ENCODE results near the gene SUPT4H1. TPM values are rescaled to one million over a fixed set of nuclear protein-coding genes. Genes with fewer than 3 reads are reported as not detected.

SUPT4H1 gene
- total RNA-seq, 1 donor, result 49.9 TPM

DNA sequence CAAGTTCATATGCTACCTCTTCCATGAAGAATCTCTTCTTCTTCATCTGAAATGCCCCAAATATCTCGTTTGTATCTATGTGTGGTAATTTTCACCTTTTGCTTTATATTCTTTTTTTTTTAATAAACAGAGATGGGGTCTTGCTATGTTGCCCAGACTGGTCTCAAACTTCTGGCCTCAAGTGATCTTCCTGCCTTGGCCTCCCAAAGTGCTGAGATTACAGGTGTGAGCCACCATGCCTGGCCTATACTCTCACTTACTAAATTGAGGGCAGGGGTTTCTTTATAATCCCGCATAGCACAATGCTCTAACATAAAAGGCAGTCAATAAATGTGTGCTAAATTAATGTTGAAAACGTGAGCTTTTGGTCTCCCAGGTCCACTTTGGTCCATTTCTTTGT, 34.7 kb upstream of the SUPT4H1 start:
- Histone ChIP-seq H3K4me2 (ENCODE audit: insufficient read depth, low read length) (no peak overlapping the region), H3K9me3 (ENCODE audit: low read depth, low read length) (no peaks in the 10 kb centered on the region), H3K27me3 (ENCODE audit: insufficient read depth, low read length) (peaks cover 7% of the 10 kb centered on the region), H3K4me1 (ENCODE audit: insufficient read depth, low read length) (no peaks in the 10 kb centered on the region), H2AFZ (ENCODE audit: low read length) (no peak overlapping the region), H3K4me3 (ENCODE audit: insufficient read depth, low read length) (no peak overlapping the region), H3K27ac (ENCODE audit: low read depth, low read length) (no peak overlapping the region), H3K36me3 (ENCODE audit: insufficient read depth, low read length) (no peaks in the 10 kb centered on the region), H3K79me2 (ENCODE audit: insufficient read depth, low read length) (no peaks in the 10 kb centered on the region), H4K20me1 (ENCODE audit: insufficient read depth, low read length) (no peaks in the 10 kb centered on the region)
- TF ChIP-seq, protein P1, sequence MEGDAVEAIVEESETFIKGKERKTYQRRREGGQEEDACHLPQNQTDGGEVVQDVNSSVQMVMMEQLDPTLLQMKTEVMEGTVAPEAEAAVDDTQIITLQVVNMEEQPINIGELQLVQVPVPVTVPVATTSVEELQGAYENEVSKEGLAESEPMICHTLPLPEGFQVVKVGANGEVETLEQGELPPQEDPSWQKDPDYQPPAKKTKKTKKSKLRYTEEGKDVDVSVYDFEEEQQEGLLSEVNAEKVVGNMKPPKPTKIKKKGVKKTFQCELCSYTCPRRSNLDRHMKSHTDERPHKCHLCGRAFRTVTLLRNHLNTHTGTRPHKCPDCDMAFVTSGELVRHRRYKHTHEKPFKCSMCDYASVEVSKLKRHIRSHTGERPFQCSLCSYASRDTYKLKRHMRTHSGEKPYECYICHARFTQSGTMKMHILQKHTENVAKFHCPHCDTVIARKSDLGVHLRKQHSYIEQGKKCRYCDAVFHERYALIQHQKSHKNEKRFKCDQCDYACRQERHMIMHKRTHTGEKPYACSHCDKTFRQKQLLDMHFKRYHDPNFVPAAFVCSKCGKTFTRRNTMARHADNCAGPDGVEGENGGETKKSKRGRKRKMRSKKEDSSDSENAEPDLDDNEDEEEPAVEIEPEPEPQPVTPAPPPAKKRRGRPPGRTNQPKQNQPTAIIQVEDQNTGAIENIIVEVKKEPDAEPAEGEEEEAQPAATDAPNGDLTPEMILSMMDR (IDR thresholded peaks at IDR 0.05; ENCODE audit: extremely low read depth, low read depth, low read length), result no peak
- no peak for DNase-seq (ENCODE audit: insufficient read length, low spot score, missing footprints)

DNA sequence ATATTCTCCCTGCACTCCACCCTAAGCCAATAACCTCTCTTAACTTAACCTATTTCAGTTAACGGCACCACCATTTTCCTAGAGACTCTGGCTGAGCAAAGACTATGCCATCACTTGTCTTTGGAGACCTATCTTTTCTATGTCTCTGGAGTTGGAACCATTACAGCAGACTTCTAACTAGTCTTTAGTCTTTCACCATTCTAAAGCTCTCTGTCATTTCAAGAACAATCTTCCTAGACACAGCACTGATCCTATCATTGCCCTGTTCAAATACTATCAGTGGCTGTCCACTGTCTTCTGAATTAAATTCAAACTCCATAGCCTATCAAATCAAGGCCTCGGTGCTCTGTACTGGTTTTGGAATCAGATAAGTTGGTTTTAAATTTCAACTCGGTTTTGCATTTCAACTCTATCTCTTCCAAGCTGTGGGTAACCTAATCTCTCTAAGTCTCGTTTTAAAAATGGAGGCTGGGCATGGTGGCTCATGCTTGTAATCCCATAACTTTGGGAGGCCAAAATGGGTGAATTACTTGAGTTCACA, 33.4 kb upstream of the SUPT4H1 start:
- TF ChIP-seq, protein P1 (IDR thresholded peaks at IDR 0.05; ENCODE audit: extremely low read depth, low read depth, low read length), result no peak
- DNase-seq (ENCODE audit: insufficient read length, low spot score, missing footprints), result no peak
- Histone ChIP-seq H3K4me1 (ENCODE audit: insufficient read depth, low read length) (no peaks in the 10 kb centered on the region), H3K27ac (ENCODE audit: low read depth, low read length) (no peak overlapping the region), H3K27me3 (ENCODE audit: insufficient read depth, low read length) (no peaks in the 10 kb centered on the region), H3K4me3 (ENCODE audit: insufficient read depth, low read length) (no peak overlapping the region), H3K4me2 (ENCODE audit: insufficient read depth, low read length) (no peak overlapping the region), H3K9me3 (ENCODE audit: low read depth, low read length) (no peaks in the 10 kb centered on the region), H3K79me2 (ENCODE audit: insufficient read depth, low read length) (no peaks in the 10 kb centered on the region), H3K36me3 (ENCODE audit: insufficient read depth, low read length) (no peaks in the 10 kb centered on the region), H2AFZ (ENCODE audit: low read length) (no peak overlapping the region), H4K20me1 (ENCODE audit: insufficient read depth, low read length) (no peaks in the 10 kb centered on the region)

DNA sequence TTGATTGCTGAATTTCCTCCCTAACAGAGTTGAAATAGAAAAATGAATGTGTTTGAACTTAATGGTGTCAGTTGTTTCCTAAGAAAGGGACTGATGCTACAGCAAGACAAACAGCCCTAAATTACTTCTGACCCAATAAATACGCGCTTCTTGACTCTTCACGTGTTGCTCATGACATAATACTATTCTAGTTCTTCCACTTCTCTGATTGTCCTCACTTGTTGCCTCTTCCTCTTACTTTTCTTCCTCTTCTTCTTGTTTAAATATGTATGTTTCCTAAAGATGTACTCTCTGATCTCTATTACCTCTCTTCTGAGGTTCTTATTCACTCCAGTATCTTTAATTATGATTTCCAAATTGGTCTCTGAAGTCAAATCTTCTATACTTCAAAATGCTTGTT, 32.9 kb upstream of the SUPT4H1 start:
- H3K4me1 ChIP-seq (ENCODE audit: insufficient read depth, low read length), result no peaks in the 10 kb centered on the region
- H2AFZ ChIP-seq (ENCODE audit: low read length), result no peak overlapping the region
- no peaks in the 10 kb centered on the region for H3K9me3 ChIP-seq (ENCODE audit: low read depth, low read length)
- H3K27me3 ChIP-seq (ENCODE audit: insufficient read depth, low read length), result no peaks in the 10 kb centered on the region
- no peaks in the 10 kb centered on the region for H3K36me3 ChIP-seq (ENCODE audit: insufficient read depth, low read length)
- H4K20me1 ChIP-seq (ENCODE audit: insufficient read depth, low read length), result no peaks in the 10 kb centered on the region
- H3K79me2 ChIP-seq (ENCODE audit: insufficient read depth, low read length), result no peaks in the 10 kb centered on the region
- no peak overlapping the region for H3K4me3 ChIP-seq (ENCODE audit: insufficient read depth, low read length)
- TF ChIP-seq, protein P1 (IDR thresholded peaks at IDR 0.05; ENCODE audit: extremely low read depth, low read depth, low read length), result no peak
- no peak overlapping the region for H3K27ac ChIP-seq (ENCODE audit: low read depth, low read length)
- DNase-seq (ENCODE audit: insufficient read length, low spot score, missing footprints), result no peak
- H3K4me2 ChIP-seq (ENCODE audit: insufficient read depth, low read length), result no peak overlapping the region

DNA sequence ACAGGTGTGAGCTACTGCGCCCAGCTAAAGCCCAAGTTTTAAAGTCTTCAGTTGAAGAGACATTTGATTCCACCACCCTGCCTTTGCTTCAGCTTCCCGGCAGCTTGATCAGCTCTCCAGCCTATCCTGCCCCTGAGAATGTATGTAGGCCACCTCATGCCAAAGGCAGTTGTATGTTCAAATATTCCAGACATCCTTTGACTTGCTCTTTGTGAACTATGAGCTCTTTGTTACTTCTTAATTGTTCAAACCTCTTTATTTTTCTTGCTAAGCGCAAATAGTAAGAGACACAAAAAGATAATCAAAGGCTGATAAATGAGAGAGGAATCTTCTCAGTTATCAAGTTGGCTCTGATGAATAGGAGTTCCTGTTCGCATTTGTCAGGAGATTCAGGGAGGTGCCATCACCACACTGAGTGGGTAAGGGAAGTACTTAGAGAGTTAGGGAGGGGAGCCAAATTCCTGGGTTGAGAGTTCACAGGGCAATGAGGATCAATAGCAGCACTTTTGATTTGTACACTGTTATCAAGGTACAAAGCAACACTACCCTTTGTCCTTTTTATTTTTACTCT, 32.0 kb upstream of the SUPT4H1 start:
- no peaks in the 10 kb centered on the region for H3K9me3 ChIP-seq (ENCODE audit: low read depth, low read length)
- H3K4me1 ChIP-seq (ENCODE audit: insufficient read depth, low read length), result no peaks in the 10 kb centered on the region
- H3K4me2 ChIP-seq (ENCODE audit: insufficient read depth, low read length), result no peak overlapping the region
- DNase-seq (ENCODE audit: insufficient read length, low spot score, missing footprints), result no peak
- no peak overlapping the region for H2AFZ ChIP-seq (ENCODE audit: low read length)
- TF ChIP-seq, protein P1 (IDR thresholded peaks at IDR 0.05; ENCODE audit: extremely low read depth, low read depth, low read length), result no peak
- no peak overlapping the region for H3K4me3 ChIP-seq (ENCODE audit: insufficient read depth, low read length)
- H3K36me3 ChIP-seq (ENCODE audit: insufficient read depth, low read length), result no peaks in the 10 kb centered on the region
- no peaks in the 10 kb centered on the region for H4K20me1 ChIP-seq (ENCODE audit: insufficient read depth, low read length)
- H3K27ac ChIP-seq (ENCODE audit: low read depth, low read length), result no peak overlapping the region
- no peaks in the 10 kb centered on the region for H3K27me3 ChIP-seq (ENCODE audit: insufficient read depth, low read length)
- no peaks in the 10 kb centered on the region for H3K79me2 ChIP-seq (ENCODE audit: insufficient read depth, low read length)

Data from osteoblast (primary cell).